Neural cell (in vitro differentiated cells): ENCODE measurements around the gene PFKP. TPM values are rescaled to one million over a fixed set of nuclear protein-coding genes. Genes with fewer than 3 reads are reported as not detected.

Experiments used
- H2AFZ ChIP-seq: fragments of 200-600, 300-800 bp; sonication (generic), shearing (Covaris generic); 2 replicates; pipeline ENCODE4 v1.6.0; 2014; ENCODE audit warnings: low read depth, mild to moderate bottlenecking, antibody characterized with exemption, low read length, moderate library complexity
- H3F3A ChIP-seq: fragments of 200-600 bp; shearing (Covaris generic); 2 replicates; pipeline ENCODE4 v1.6.1; 2016; ENCODE audit warnings: mild to moderate bottlenecking, moderate library complexity, mixed read lengths, antibody characterized with exemption, low read length; ENCODE audit not compliant: insufficient read depth, poor library complexity, severe bottlenecking
- H3K27ac ChIP-seq: fragments of 200-600, 300-800 bp; sonication (generic), shearing (Covaris generic); 2 replicates; pipeline ENCODE4 v1.5.1; 2014; ENCODE audit warnings: mild to moderate bottlenecking, low read length, moderate library complexity
- H3K27me3 ChIP-seq: fragments of 300-800, 200-600 bp; sonication (generic), shearing (Covaris generic); 2 replicates; pipeline ENCODE4 v1.6.0; 2014; ENCODE audit warnings: mild to moderate bottlenecking, low read depth, low read length, moderate library complexity; ENCODE audit not compliant: insufficient read depth
- H3K36me3 ChIP-seq: fragments of 300-800, 200-600 bp; sonication (generic), shearing (Covaris generic); 2 replicates; pipeline ENCODE4 v1.5.1; 2014; ENCODE audit warnings: mild to moderate bottlenecking, antibody characterized with exemption, low read length, moderate library complexity; ENCODE audit not compliant: insufficient read depth
- H3K4me2 ChIP-seq: fragments of 300-800, 200-600 bp; sonication (generic), shearing (Covaris generic); 2 replicates; pipeline ENCODE4 v1.6.0; 2014; ENCODE audit warnings: mild to moderate bottlenecking, low read length
- H3K4me3 ChIP-seq: fragments of 300-800, 200-600 bp; sonication (generic), shearing (Covaris generic); 2 replicates; pipeline ENCODE4 v1.5.1; 2014; ENCODE audit warnings: mild to moderate bottlenecking, low read length, moderate library complexity
- H3K79me2 ChIP-seq: fragments of 200-600 bp; shearing (Covaris generic); replicated peaks from 2 replicates; pipeline ENCODE4 v1.6.0; 2014; ENCODE audit warnings: mild to moderate bottlenecking, low read length, moderate library complexity; ENCODE audit not compliant: insufficient read depth
- H3K9ac ChIP-seq: fragments of 300-800, 200-600 bp; sonication (generic), shearing (Covaris generic); 2 replicates; pipeline ENCODE4 v1.6.1; 2016; ENCODE audit warnings: mild to moderate bottlenecking, low read length, mixed read lengths
- H3K9me2 ChIP-seq: fragments of 200-600 bp; shearing (Covaris generic); 2 replicates; pipeline ENCODE4 v1.6.1; 2016; ENCODE audit warnings: mild to moderate bottlenecking, low read length, mixed read lengths; ENCODE audit not compliant: insufficient read depth
- H3K9me3 ChIP-seq: fragments of 200-600, 300-800 bp; sonication (generic), shearing (Covaris generic); 2 replicates; pipeline ENCODE4 v1.6.1; 2016; ENCODE audit warnings: mild to moderate bottlenecking, mixed run types, low read length, moderate library complexity, mixed read lengths
- H4K20me1 ChIP-seq: fragments of 200-600 bp; shearing (Covaris generic); 2 replicates; pipeline ENCODE4 v1.6.1; 2016; ENCODE audit warnings: mild to moderate bottlenecking, mixed run types; ENCODE audit not compliant: insufficient read depth
- EP300 ChIP-seq: fragments of 450-650 bp; conservative IDR thresholded peaks from 2 replicates; pipeline ENCODE4 v1.6.1; 2014; ENCODE audit warnings: antibody characterized with exemption, mild to moderate bottlenecking, moderate library complexity; ENCODE audit not compliant: poor library complexity, severe bottlenecking
- EZH2 ChIP-seq: fragments of 200-600, 300-800 bp; shearing (Covaris generic), sonication (generic); IDR thresholded peaks from 2 replicates; pipeline ENCODE4 v1.6.1; 2014; ENCODE audit warnings: antibody characterized with exemption, low read length, borderline replicate concordance, mild to moderate bottlenecking; ENCODE audit not compliant: insufficient read depth, poor library complexity, severe bottlenecking
- MXI1 ChIP-seq: fragments of 450-650 bp; conservative IDR thresholded peaks from 2 replicates; pipeline ENCODE4 v1.6.1; 2014; ENCODE audit warnings: antibody characterized with exemption, mild to moderate bottlenecking; ENCODE audit not compliant: poor library complexity, severe bottlenecking
- POLR2AphosphoS5 ChIP-seq: IDR thresholded peaks from 2 replicates; pipeline ENCODE4 v1.6.1; 2012
- RAD21 ChIP-seq: fragments of 450-650 bp; conservative IDR thresholded peaks from 2 replicates; pipeline ENCODE4 v1.6.1; 2014; ENCODE audit warnings: antibody characterized with exemption, mild to moderate bottlenecking, moderate library complexity
- SMC3 ChIP-seq: fragments of 450-650 bp; conservative IDR thresholded peaks from 2 replicates; pipeline ENCODE4 v1.6.1; 2014; ENCODE audit warnings: antibody characterized with exemption, mild to moderate bottlenecking, moderate library complexity; ENCODE audit not compliant: poor library complexity
- TAF1 ChIP-seq: IDR thresholded peaks from 2 replicates; pipeline ENCODE4 v1.6.1; 2012; ENCODE audit warnings: low read depth
- polyA plus RNA-seq: library from polyadenylated mRNA; depleted of rRNA; stranded (reverse); fragments of >200 nt; gene quantifications from 2 replicates; pipeline ENCODE4 v1.2.3, GENCODE V29; 2014
- TF ChIP-seq, protein P1 (sequence below): fragments of 450-650 bp; IDR thresholded peaks from 2 replicates; pipeline ENCODE4 v1.5.1; 2014; ENCODE audit warnings: antibody characterized with exemption, mild to moderate bottlenecking, moderate library complexity; ENCODE audit not compliant: poor library complexity, severe bottlenecking
- TF ChIP-seq, protein P2 (sequence below): IDR thresholded peaks from 2 replicates; pipeline ENCODE4 v1.6.1; 2012; ENCODE audit warnings: borderline replicate concordance

PFKP gene
- polyA plus RNA-seq, 1 donor from 2014 or later, result 27.9 TPM

DNA sequence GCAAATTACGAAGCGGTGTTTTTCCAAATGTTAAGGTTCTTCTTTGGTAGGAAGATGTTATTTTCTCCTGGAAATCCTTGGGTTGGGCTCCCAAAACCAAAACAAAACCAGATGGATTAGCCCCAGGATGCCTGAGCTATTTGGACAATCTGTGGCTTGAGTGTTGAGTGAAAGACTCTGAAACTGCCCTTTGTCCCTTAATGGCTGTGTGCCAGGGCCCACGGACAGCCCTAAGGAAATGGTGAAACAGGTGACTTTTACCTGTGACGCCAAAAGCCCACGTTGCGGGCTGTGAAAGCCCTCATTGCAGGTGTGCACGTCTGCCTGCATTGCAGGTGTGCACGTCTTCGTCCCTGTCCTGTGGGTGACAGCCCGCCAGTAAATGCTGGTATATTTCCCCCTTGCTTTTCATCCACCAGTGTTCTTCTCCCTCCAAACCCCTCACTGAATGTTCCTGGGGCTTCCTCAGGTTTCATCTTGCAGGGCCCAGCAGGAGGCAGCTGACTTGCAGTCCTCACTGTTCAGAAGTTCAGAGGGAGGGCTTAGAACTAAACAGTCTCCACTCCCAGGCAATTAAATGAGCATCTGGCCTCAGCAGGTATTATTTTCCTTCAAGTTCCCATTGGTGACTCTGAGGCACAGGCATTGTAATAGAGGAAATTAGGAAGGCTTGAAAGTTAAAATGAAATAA, 10.7 kb downstream of the PFKP start:
- no peaks in the 10 kb centered on the region for H4K20me1 ChIP-seq

DNA sequence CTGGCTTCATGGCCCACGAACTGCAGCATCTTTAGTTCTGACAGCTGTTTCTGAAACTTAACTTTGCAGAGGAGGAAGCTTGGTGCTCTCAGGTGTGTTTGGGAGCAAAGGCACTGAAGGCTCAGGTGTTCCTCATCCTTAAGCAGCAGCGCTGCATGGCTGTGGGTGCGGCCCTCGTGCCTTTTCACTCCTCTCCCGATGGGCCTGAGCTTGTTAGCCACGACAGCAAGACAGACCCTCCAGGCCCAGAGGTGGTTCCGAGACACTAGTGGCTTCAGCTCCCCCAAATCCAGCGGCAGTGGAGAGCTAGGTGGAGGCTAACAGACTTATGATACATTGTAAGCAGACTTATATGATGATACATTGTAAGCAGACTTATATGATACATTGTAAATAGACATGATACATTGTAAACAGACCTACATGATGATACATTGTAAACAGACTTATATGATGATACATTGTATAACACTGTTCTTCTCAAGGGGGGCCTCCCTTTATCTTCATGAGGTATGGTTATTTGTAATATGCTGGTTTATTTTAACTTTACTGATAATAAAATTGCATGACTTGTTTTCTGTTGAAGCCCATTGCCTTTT, 14.1 kb downstream of the PFKP start:
- no peaks in the 10 kb centered on the region for H3K79me2 ChIP-seq
- TF ChIP-seq TAF1, result no peak
- no peak for TF ChIP-seq EZH2
- TF ChIP-seq SMC3, result no peak
- no peak for TF ChIP-seq EP300
- TF ChIP-seq, protein P1, sequence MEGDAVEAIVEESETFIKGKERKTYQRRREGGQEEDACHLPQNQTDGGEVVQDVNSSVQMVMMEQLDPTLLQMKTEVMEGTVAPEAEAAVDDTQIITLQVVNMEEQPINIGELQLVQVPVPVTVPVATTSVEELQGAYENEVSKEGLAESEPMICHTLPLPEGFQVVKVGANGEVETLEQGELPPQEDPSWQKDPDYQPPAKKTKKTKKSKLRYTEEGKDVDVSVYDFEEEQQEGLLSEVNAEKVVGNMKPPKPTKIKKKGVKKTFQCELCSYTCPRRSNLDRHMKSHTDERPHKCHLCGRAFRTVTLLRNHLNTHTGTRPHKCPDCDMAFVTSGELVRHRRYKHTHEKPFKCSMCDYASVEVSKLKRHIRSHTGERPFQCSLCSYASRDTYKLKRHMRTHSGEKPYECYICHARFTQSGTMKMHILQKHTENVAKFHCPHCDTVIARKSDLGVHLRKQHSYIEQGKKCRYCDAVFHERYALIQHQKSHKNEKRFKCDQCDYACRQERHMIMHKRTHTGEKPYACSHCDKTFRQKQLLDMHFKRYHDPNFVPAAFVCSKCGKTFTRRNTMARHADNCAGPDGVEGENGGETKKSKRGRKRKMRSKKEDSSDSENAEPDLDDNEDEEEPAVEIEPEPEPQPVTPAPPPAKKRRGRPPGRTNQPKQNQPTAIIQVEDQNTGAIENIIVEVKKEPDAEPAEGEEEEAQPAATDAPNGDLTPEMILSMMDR, result no peak
- no peak for TF ChIP-seq POLR2AphosphoS5
- TF ChIP-seq, protein P2, sequence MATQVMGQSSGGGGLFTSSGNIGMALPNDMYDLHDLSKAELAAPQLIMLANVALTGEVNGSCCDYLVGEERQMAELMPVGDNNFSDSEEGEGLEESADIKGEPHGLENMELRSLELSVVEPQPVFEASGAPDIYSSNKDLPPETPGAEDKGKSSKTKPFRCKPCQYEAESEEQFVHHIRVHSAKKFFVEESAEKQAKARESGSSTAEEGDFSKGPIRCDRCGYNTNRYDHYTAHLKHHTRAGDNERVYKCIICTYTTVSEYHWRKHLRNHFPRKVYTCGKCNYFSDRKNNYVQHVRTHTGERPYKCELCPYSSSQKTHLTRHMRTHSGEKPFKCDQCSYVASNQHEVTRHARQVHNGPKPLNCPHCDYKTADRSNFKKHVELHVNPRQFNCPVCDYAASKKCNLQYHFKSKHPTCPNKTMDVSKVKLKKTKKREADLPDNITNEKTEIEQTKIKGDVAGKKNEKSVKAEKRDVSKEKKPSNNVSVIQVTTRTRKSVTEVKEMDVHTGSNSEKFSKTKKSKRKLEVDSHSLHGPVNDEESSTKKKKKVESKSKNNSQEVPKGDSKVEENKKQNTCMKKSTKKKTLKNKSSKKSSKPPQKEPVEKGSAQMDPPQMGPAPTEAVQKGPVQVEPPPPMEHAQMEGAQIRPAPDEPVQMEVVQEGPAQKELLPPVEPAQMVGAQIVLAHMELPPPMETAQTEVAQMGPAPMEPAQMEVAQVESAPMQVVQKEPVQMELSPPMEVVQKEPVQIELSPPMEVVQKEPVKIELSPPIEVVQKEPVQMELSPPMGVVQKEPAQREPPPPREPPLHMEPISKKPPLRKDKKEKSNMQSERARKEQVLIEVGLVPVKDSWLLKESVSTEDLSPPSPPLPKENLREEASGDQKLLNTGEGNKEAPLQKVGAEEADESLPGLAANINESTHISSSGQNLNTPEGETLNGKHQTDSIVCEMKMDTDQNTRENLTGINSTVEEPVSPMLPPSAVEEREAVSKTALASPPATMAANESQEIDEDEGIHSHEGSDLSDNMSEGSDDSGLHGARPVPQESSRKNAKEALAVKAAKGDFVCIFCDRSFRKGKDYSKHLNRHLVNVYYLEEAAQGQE, result no peak
- no peak for TF ChIP-seq MXI1
- no peak for TF ChIP-seq RAD21
- H3K4me3 ChIP-seq, result no peak overlapping the region
- H3K9me2 ChIP-seq, result no peaks in the 10 kb centered on the region
- no peak overlapping the region for H3K27ac ChIP-seq
- H4K20me1 ChIP-seq, result no peaks in the 10 kb centered on the region
- H2AFZ ChIP-seq, result no peak overlapping the region
- no peaks in the 10 kb centered on the region for H3K9me3 ChIP-seq
- H3K36me3 ChIP-seq, result no peaks in the 10 kb centered on the region
- no peaks in the 10 kb centered on the region for H3K27me3 ChIP-seq
- H3K9ac ChIP-seq, result no peak overlapping the region
- no peaks in the 10 kb centered on the region for H3F3A ChIP-seq
- no peak overlapping the region for H3K4me2 ChIP-seq

More for the DNA sequence above, 10.7 kb downstream of the PFKP start:
- H3K36me3 ChIP-seq, result no peaks in the 10 kb centered on the region
- no peak overlapping the region for H3K27ac ChIP-seq
- H3K4me3 ChIP-seq, result no peak overlapping the region
- H3K9ac ChIP-seq, result no peak overlapping the region
- no peak for TF ChIP-seq TAF1
- no peak for TF ChIP-seq SMC3
- no peak for TF ChIP-seq MXI1
- TF ChIP-seq, protein P2, result no peak
- no peak for TF ChIP-seq EP300
- TF ChIP-seq POLR2AphosphoS5, result no peak
- H3F3A ChIP-seq, result no peaks in the 10 kb centered on the region
- no peak overlapping the region for H2AFZ ChIP-seq
- H3K9me3 ChIP-seq, result no peaks in the 10 kb centered on the region
- H3K9me2 ChIP-seq, result no peaks in the 10 kb centered on the region
- no peaks in the 10 kb centered on the region for H3K79me2 ChIP-seq
- no peaks in the 10 kb centered on the region for H3K27me3 ChIP-seq
- H3K4me2 ChIP-seq, result no peak overlapping the region
